Cardiac fibroblast (primary cell): ENCODE results near the gene RLN3.

ENCODE experiments used
- DNase-seq, 2 donors: peaks; one replicate each; pipeline versions ENCODE4 v3.0.0 to v3.0.0-alpha.2; 2010; ENCODE audit warnings: low read depth in 2 of 2
- H3K4me3 ChIP-seq, 2 donors: replicated peaks in 1 of 2; 1 replicate in 1 of 2; 2 replicates in 1 of 2; pipeline ENCODE4 v1.5.1; 2011; ENCODE audit warnings: low read depth in 2 of 2, low read length in 2 of 2, mild to moderate bottlenecking in 2 of 2, moderate library complexity in 1 of 2
- TF ChIP-seq, protein P1 (sequence below): IDR thresholded peaks from one replicate; pipeline ENCODE4 v1.5.1; 2011; ENCODE audit warnings: low read depth, mild to moderate bottlenecking, low read length, inconsistent platforms

The RLN3 gene

DNA sequence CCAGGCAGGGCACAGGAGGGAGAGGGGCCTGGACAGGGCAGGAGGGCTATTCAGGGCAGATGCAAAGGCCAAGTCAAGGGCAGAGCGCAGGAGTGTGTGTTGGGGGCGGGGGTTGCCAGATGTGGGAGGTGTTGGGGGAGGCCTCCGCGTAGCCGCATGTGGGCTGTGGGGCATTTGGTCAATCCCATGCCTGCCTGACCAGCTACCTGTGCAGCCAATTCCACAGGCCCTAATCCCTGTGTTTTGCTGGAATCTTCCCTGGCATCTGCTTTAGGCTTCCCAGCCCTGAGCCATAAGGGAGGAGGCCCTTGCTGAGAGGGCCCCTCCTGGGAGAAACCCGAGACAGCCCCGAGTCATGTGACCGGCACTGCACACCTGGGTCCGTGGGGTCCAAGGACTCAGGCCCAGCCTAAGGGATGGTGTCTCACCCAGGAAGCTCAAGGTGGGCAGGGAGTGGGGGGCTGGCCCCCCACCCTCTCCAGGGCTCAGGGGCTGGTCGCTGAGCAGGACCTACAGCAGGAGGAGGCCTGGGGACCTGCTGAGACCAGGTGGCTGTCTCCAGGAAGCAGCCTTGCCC lies 42.1 kb upstream of the RLN3 start:
- TF ChIP-seq, protein P1, sequence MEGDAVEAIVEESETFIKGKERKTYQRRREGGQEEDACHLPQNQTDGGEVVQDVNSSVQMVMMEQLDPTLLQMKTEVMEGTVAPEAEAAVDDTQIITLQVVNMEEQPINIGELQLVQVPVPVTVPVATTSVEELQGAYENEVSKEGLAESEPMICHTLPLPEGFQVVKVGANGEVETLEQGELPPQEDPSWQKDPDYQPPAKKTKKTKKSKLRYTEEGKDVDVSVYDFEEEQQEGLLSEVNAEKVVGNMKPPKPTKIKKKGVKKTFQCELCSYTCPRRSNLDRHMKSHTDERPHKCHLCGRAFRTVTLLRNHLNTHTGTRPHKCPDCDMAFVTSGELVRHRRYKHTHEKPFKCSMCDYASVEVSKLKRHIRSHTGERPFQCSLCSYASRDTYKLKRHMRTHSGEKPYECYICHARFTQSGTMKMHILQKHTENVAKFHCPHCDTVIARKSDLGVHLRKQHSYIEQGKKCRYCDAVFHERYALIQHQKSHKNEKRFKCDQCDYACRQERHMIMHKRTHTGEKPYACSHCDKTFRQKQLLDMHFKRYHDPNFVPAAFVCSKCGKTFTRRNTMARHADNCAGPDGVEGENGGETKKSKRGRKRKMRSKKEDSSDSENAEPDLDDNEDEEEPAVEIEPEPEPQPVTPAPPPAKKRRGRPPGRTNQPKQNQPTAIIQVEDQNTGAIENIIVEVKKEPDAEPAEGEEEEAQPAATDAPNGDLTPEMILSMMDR, result no peak
- no peak for DNase-seq
- H3K4me3 ChIP-seq, result no peak overlapping the region

DNA sequence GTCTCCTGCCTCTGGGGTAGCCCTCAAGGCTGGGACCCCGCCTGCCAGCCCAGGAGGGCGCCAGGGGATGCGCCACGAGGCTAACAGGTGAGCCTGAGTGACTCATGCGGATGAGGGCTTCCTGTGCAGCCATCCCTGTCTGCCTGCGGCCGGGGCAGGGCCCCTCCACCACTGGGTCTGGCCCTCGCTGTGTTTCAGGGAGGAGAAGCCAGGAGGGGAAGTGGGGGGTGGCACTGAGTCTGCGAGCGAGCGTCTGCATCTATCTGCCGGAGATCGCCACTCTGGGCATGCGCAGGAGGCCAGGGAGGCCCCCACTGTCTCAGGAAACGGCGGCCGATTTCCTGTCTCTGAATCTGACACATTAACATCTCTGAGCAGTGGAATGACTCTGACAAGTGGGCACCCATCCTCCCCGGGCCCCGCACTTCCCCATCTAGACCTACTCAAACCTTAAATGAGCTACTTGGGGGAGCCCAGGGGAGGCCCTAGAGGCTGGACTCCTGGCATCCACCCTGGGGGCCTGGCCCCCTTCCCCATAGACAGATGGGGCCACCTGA lies 41.5 kb upstream of the RLN3 start:
- DNase-seq, result peak; percentile 76 to 77

DNA sequence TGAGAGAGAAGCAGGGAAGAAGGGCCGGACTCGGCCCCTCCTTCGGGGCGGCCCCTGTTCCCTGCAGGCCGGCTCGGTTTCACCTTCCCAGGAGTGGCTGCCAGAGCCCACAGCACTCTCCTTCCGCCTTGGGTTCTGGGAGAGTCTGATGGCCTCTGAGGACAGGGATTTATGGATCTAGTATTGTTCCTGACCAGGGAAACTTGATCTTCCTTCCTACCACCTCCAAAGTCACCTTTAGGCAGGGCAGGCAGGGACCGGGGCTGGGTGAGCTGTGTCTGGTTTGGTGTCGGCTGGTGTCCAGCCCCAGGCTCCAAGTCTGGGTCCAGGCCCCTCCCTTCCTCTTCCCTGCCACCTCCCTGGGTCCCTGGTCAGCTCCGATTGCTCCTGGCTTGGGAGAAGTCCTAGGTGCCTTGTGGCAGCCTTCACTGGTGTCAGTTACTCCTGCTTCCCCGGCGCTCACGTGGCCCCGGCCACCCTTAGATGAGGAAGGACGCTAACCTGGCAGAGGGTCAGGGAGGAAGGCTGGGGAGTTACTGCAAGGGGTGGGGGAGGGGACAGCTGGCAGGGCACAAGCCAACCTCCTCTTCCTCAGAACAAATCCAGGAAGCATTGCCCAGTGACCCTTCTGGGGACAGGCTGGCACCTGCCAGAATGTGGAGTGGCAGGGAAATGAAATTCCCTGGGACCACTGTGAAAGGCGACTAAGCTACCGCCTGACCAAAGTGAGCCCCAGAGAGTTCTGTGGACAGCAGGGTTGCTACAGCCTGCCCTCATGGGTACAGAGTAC lies 40.7 kb upstream of the RLN3 start:
- DNase-seq, result no peak
- TF ChIP-seq, protein P1, result no peak
- no peak overlapping the region for H3K4me3 ChIP-seq

More for the DNA sequence above, 41.5 kb upstream of the RLN3 start:
- no peak overlapping the region for H3K4me3 ChIP-seq
- TF ChIP-seq, protein P1, result no peak

DNA sequence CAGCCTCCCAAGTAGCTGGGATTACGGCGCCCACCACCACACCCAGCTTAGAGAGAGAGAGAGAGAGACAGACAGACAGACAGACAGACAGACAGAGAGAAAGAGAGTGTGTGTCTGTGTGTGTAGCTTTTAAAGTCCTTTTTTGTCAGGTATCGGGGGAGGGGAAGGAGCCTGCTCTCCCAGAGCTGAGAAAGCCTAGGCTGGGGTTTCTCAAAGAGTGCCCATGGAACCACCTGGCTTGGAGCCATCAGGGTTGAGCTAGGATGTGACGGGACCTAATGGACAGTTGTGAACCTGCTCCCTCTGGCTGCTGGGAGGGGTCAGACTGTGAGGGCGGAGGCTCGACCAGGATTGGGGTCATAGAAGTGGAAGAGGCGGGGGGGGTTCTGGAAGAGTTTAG lies 38.5 kb upstream of the RLN3 start:
- TF ChIP-seq, protein P1, result no peak
- no peak overlapping the region for H3K4me3 ChIP-seq
- DNase-seq, result no peak

DNA sequence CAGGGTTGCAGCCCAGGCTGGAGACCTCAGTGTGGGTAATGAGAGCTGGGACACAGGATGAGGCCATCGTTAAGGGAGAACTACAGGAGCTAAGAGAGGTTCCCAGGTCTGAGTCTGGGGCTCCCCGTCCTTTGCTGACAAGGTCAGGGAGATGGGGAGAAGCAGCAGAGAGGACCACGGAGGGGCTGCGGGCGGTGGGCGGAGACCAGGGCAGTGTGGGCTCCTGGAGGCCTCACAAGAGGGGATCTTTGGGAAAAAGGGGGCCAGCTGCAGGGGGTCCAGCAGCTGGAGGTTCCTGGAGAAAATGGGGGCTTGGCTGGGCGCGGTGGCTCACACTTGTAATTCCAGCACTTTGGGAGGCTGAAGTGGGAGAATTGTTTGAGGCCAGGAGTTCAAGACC lies 37.9 kb upstream of the RLN3 start:
- TF ChIP-seq, protein P1, result no peak
- DNase-seq, result no peak

DNA sequence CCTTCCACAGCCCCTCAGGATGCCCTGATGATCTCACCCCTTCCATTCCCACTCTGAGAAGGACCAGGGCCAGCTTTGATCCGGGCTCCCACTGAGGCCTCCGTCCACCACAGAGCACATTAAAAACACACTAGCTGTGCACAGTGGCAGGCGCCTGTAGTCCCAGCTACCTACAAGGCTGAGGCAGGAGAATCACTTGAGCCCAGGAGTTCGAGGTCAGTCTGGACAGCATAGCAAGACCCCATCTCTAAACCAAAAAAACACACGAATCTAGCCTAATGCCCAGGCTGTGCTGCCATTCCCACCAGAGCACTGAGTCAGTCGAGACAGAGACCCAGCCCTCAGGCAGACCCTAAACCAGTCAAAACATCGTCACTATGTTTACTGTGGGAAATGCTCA lies 35.9 kb upstream of the RLN3 start:
- DNase-seq, result no peak
- H3K4me3 ChIP-seq, result no peak overlapping the region
- TF ChIP-seq, protein P1, result no peak

More for the DNA sequence above, 37.9 kb upstream of the RLN3 start:
- H3K4me3 ChIP-seq, result no peak overlapping the region
